ENCODE results near the gene NCS1.
A peak's percentile ranks its signal among the peaks of the same experiment; 100 is the strongest.

Gene NCS1

DNA sequence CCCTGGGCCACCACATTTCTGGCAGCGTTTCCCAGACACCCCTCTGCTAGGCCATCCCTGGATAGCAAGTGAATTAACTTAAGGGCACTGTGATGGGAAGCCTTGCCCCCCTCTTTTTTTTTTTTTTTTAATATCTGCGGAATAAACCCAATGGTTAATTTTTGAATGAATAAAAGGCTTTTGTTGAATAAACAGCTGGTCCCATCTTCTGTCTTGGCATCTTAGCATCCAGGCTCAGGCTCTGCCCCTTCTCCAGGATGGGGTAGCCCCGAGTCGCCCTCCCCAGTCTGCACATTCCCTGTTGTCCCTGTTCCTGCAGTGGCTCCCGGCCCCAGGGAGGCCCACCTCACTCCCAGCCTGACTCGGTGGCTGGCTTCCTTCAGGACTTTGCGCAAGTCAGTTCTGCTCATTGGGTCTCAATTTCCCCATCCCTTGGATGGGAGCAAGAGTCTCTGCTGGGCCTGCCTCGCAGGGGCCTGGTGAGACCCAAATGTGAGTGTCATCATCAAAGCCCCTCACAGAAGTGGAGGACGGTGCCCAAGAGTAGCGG, 64.3 kb downstream of the NCS1 start:
- in situ Hi-C loops (cut with MboI; ENCODE audit: low pct_unique_long_range_greater_than_20kb, low sequenced_read_pairs, unreplicated experiment), result no loop called here
- TF ChIP-seq, protein P1, sequence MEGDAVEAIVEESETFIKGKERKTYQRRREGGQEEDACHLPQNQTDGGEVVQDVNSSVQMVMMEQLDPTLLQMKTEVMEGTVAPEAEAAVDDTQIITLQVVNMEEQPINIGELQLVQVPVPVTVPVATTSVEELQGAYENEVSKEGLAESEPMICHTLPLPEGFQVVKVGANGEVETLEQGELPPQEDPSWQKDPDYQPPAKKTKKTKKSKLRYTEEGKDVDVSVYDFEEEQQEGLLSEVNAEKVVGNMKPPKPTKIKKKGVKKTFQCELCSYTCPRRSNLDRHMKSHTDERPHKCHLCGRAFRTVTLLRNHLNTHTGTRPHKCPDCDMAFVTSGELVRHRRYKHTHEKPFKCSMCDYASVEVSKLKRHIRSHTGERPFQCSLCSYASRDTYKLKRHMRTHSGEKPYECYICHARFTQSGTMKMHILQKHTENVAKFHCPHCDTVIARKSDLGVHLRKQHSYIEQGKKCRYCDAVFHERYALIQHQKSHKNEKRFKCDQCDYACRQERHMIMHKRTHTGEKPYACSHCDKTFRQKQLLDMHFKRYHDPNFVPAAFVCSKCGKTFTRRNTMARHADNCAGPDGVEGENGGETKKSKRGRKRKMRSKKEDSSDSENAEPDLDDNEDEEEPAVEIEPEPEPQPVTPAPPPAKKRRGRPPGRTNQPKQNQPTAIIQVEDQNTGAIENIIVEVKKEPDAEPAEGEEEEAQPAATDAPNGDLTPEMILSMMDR (IDR thresholded peaks at IDR 0.05; ENCODE audit: extremely low read depth, insufficient read depth, missing control alignments), result no peak

DNA sequence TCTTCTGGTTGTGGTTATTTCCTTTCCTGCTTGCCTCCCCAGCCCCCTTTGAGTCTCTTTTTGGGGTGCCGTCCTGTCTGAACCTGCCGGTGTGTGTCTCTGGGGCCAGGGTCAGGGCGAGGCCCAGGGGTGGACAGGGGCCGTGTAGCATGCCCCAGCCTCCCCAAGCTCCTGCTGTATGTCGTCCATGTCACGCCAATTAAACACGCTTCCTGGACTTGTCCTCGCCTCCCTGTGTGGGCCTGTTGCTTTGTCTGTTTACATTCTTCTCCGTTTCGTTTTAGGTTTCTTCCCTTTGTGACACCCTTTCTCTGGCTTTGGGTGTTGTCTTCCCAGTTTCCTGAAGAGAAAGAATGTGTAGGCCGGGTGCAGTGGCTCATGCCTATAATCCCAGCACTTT, 64.9 kb downstream of the NCS1 start:
- TF ChIP-seq, protein P1 (IDR thresholded peaks at IDR 0.05; ENCODE audit: extremely low read depth, insufficient read depth, missing control alignments), result no peak
- in situ Hi-C loops (cut with MboI; ENCODE audit: low pct_unique_long_range_greater_than_20kb, low sequenced_read_pairs, unreplicated experiment), result no loop called here
- no peak for DNase-seq (ENCODE audit: low spot score)

More for the DNA sequence above, 64.3 kb downstream of the NCS1 start:
- DNase-seq (ENCODE audit: low spot score), result no peak

DNA sequence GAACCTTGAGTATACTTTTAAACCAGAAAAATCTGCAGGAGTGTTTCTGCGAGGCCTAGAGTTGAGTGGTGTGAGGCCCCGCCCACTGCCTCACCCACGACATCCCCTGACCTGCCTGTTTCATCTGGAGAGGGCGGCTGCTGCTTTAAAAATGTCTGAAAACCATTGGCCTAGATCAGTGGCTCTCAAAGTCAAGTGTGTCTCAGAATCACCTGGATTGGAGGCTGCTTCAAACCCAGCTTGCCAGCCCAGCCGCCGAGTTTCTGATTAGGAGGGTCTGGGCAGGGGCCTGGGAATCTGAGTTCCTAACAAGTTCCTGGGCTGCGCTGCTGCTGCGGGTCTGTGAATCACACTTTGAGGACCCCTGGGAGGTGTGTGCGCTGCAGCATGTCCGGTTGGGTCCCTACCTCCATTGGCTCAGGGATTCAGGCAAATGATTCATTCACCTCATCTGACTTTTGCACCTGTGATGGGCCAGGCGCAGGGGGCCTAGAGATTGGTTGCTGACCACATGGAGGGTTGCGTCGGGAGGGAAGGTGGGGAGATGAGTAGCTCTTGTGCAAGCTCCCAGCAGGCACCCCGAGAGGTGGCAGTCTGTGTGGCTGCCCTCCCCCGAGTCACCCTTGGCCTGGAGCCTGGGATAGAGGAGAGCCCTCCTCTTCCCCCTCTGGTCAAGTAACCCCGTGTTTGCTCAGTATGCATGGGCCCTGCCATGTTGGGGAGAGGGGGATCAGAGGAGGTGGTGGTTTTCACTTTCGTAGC, 65.7 kb downstream of the NCS1 start:
- TF ChIP-seq, protein P1 (IDR thresholded peaks at IDR 0.05; ENCODE audit: extremely low read depth, insufficient read depth, missing control alignments), result no peak
- DNase-seq (ENCODE audit: low spot score), result no peak
- in situ Hi-C loops (cut with MboI; ENCODE audit: low pct_unique_long_range_greater_than_20kb, low sequenced_read_pairs, unreplicated experiment), result no loop called here

DNA sequence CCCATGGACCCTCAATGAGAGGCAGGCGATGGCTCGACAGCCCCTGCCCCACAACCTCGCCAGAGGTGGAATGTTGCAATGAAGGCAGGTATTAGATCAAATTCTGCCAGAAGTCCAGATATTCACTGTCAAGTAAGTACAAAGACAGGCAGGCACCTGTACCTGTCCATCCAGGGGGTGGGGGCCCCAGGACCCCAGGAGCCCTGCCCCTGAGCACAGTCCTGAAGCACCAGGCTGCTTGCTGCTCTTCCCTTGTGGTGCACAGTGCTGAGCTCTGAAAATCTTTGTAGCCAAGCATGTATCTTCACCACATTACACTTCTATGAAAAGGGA, 67.1 kb downstream of the NCS1 start:
- in situ Hi-C loops (cut with MboI; ENCODE audit: low pct_unique_long_range_greater_than_20kb, low sequenced_read_pairs, unreplicated experiment), result no loop called here
- DNase-seq (ENCODE audit: low spot score), result no peak
- TF ChIP-seq, protein P1 (IDR thresholded peaks at IDR 0.05; ENCODE audit: extremely low read depth, insufficient read depth, missing control alignments), result no peak

DNA sequence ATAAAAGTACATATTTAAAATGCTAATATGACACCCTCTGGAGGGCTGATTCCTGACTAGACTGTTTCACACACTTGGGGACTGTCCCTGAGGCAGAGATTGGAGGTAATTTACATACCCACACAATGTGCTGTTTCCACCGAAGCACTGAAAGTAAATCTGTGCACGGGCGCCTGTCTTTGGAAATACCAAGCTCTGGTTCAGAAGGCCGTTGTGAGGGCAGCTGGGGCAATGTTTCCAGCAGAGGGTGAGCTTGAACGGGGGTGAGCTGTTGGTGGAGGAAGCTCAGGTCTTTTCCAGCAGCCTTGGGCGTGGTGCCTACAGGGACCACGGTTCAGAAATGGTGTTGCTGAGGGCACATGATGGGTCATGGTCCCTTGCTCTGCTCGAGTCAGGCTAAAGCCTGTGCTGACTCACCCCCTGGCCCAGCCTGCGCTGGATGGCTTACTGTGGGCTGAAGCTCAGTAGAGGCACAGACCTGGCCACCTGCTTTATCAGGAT, 67.6 kb downstream of the NCS1 start:
- in situ Hi-C loops (cut with MboI; ENCODE audit: low pct_unique_long_range_greater_than_20kb, low sequenced_read_pairs, unreplicated experiment), result no loop called here
- TF ChIP-seq, protein P1 (IDR thresholded peaks at IDR 0.05; ENCODE audit: extremely low read depth, insufficient read depth, missing control alignments), result no peak
- peak; percentile 64 for DNase-seq (ENCODE audit: low spot score)

DNA sequence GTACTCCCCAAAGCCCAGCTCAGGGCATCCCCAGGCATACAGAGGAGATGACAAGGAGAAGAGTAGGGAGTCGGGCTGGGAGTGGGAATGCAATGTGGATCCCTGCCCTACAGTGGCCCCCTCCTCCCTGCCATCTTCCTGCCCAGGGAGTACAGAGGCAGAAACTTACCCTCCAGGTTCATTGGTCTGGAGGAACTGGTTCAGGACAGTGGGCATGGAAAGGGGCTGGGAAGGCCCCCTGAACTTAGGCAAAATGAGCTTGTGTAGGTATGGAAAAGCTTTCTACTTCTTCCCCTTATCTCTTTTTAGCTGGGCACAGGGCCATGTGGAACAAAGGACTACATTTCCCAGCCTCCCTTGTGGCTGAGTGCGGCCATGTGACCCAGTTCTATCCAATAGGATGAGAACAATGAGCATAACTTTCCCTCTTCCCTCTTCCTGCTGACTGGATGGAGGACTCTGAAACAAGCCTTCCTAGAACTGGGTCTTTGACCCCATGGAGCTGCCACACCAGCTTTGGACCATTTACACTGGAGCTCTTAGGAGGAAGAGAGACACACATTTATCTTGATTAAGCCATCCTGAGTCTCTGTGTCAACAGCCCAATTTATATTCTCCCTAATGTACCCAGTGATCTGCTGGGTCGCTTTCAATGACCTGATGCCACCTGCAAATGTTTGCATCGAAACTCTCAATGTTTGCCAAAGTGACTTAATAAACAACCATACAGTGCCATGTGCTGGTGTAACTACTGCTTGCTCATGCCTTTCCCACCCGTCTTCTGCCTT, 68.4 kb downstream of the NCS1 start:
- DNase-seq (ENCODE audit: low spot score), result peak; percentile 57
- TF ChIP-seq, protein P1 (IDR thresholded peaks at IDR 0.05; ENCODE audit: extremely low read depth, insufficient read depth, missing control alignments), result no peak
- in situ Hi-C loops (cut with MboI; ENCODE audit: low pct_unique_long_range_greater_than_20kb, low sequenced_read_pairs, unreplicated experiment), result no loop called here

All from GM13977 (cell line).